ENCODE measurements around the gene CD180. TPM values are rescaled to one million over a fixed set of nuclear protein-coding genes. Genes with fewer than 3 reads are reported as not detected.

CD180 gene
- total and polyA plus RNA-seq, 2 experiments from 2014 or later, result not detected

GRCh38 chr5:67160985-67161384 is 35.6 kb downstream of the CD180 start:
- Histone ChIP-seq H3K4me3 (no peak overlapping the region), H3K27me3 (no peaks in the 10 kb centered on the region), H3K4me1 (ENCODE audit: low read depth) (no peaks in the 10 kb centered on the region), H3K9me3 (ENCODE audit: low read depth) (no peaks in the 10 kb centered on the region), H3K27ac (no peak overlapping the region), H3K36me3 (peaks cover 35% of the 10 kb centered on the region)
- peak in 1 of 2 donors; percentile 15 for DNase-seq (ENCODE audit: low read depth in 1 of 2, low spot score in 1 of 2)
- TF ChIP-seq CTCF (IDR thresholded peaks at IDR 0.05; ENCODE audit: low read depth, low read length), result no peak

DNA sequence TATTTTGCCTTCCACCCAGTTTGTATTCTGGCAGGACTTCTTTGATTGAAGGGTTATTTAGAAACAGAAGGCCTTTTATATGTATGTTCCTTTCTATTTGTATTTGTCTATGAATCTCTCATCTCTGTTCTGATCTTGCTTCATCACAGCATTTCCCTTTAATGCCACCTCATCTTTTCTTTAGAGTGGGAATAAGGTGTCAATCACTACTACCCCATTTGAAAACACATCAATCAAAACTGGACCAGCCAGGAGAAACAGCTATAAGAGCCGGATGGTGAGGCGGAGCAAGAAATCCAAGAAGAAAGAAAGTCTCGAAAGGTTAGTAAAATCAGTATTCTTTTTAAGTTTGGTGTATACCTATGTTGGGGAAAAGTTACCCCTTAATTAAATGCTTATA is 36.3 kb downstream of the CD180 start:
- Histone ChIP-seq H3K36me3 (peaks cover 39% of the 10 kb centered on the region), H3K27me3 (no peaks in the 10 kb centered on the region), H3K4me3 (no peak overlapping the region), H3K4me1 (ENCODE audit: low read depth) (no peaks in the 10 kb centered on the region), H3K27ac (no peak overlapping the region), H3K9me3 (ENCODE audit: low read depth) (no peaks in the 10 kb centered on the region)
- no peak for DNase-seq (ENCODE audit: low read depth in 1 of 2, low spot score in 1 of 2)
- TF ChIP-seq CTCF (IDR thresholded peaks at IDR 0.05; ENCODE audit: low read depth, low read length), result no peak

DNA sequence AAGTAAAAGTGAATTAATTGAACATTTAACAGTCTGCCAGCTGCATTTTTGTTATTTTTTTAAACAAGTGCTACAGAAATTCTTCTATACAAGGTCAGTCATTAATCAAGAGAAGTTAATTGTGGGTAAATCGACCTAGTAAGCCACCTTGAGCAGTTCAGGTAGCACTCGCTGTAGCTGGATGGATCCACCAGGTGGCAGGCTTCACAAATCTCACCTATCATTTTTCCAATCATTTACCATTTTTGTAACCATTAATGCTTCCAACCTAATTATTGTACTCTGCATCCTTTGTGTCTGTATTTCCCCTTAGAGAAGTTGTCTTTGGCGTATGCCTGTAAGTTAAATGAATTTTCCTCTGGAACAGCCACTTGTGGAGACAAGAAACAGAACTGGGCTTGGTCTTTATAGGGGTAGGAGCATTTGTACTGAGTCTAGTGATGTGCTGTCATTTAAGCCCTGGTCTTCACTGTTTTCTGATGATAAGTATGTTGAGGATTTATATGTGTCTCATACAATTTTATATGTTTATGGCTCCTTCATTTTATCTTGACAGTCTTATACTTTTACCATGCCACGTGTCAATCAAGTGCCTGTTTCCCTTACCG is 39.5 kb downstream of the CD180 start:
- no peaks in the 10 kb centered on the region for H3K4me1 ChIP-seq (ENCODE audit: low read depth)
- H3K4me3 ChIP-seq, result no peak overlapping the region
- no peaks in the 10 kb centered on the region for H3K9me3 ChIP-seq (ENCODE audit: low read depth)
- H3K36me3 ChIP-seq, result peaks cover 47% of the 10 kb centered on the region
- peak; percentile 76 for TF ChIP-seq CTCF (IDR thresholded peaks at IDR 0.05; ENCODE audit: low read depth, low read length)
- DNase-seq (ENCODE audit: low read depth in 1 of 2, low spot score in 1 of 2), result peak; percentile 28 to 41
- no peak overlapping the region for H3K27ac ChIP-seq
- no peaks in the 10 kb centered on the region for H3K27me3 ChIP-seq

DNA sequence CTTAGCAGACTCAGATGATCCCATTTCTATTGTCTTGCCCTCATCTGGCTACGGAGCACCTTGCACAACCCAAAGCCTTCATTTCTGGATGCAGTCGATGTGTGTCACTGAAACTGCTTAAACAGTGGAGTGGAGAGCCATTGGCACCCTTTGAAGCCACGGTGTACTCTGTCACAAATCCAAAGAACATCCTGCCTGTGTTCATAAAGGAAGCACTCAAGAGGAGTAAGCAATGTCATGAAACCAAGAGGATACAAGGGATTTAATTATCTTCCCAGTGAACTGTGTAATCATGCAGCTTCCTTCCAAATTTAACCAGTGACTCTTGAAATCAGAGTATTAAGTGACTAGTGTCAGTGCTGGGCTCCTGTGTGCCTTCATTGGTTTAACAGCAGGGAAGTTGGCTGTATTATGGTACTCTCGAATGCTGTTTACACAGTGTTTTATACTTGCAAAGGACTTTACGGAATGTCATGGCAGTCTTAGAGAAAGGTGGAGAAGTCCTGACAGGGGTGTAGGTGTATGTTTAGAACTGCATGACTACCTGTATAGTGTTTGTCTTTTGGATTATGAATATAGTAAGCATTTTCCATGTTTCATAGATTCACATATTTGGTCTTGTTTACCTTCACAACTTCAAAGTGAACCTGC is 41.9 kb downstream of the CD180 start:
- no peak overlapping the region for H3K4me3 ChIP-seq
- no peaks in the 10 kb centered on the region for H3K27me3 ChIP-seq
- no peaks in the 10 kb centered on the region for H3K9me3 ChIP-seq (ENCODE audit: low read depth)
- peaks cover 46% of the 10 kb centered on the region for H3K36me3 ChIP-seq
- no peak for TF ChIP-seq CTCF (IDR thresholded peaks at IDR 0.05; ENCODE audit: low read depth, low read length)
- H3K4me1 ChIP-seq (ENCODE audit: low read depth), result no peaks in the 10 kb centered on the region
- H3K27ac ChIP-seq, result peak overlapping the region; percentile 2
- DNase-seq (ENCODE audit: low read depth in 1 of 2, low spot score in 1 of 2), result no peak

- Histone ChIP-seq H3K9me3 (ENCODE audit: low read depth) (no peaks in the 10 kb centered on the region), H3K27ac (no peak overlapping the region), H3K4me1 (ENCODE audit: low read depth) (no peaks in the 10 kb centered on the region), H3K4me3 (no peak overlapping the region), H3K27me3 (no peaks in the 10 kb centered on the region), H3K36me3 (peaks cover 53% of the 10 kb centered on the region)
- no peak for TF ChIP-seq CTCF (IDR thresholded peaks at IDR 0.05; ENCODE audit: low read depth, low read length)
- DNase-seq (ENCODE audit: low read depth in 1 of 2, low spot score in 1 of 2), result no peak
Observed at GRCh38 chr5:67153292-67153691, 43.3 kb downstream of the CD180 start.
